AG04449 (cell line): Measurements from ENCODE around the gene TIPARP.

Source experiments
- CTCF ChIA-PET: fragments of 350-600 bp; formaldehyde crosslinking; extraction: SDS; loops from one replicate; lab custom pipeline; 2021; ENCODE audit warnings: antibody characterized with exemption; lab: Yijun Ruan, JAX
- POLR2A ChIA-PET: fragments of 400-600, 350-600 bp; formaldehyde crosslinking; extraction: SDS; loops from one replicate; lab custom pipeline; 2020; ENCODE audit warnings: antibody characterized with exemption, inconsistent platforms; lab: Yijun Ruan, JAX
- DNase-seq: peaks from one replicate; pipeline ENCODE4 v3.0.0-alpha.2; 2010; ENCODE audit warnings: low read depth, low spot score
- H3K4me3 ChIP-seq: 2 replicates; pipeline ENCODE4 v1.5.1; 2011; ENCODE audit warnings: low read depth, mild to moderate bottlenecking, control low read depth, low read length
- CTCF ChIP-seq: IDR thresholded peaks from one replicate; pipeline ENCODE4 v1.5.1; 2011; ENCODE audit warnings: mild to moderate bottlenecking, moderate library complexity, low read length, control low read depth, inconsistent platforms; ENCODE audit not compliant: insufficient read depth; ENCODE audit errors: missing control alignments

Gene TIPARP

GRCh38 chr3:156682501-156682900, 8.1 kb downstream of the TIPARP start:
- POLR2A ChIA-PET: interaction anchor here (0.6 to 1.3 kb wide), 4 partner anchors 18 to 463 kb away, joined by 3 read pairs; no protein-coding TSS in a partner anchor
- TF ChIP-seq CTCF: no peak
- H3K4me3 ChIP-seq: no peak overlapping the region
- DNase-seq: no peak
- CTCF ChIA-PET: interaction anchor here (1.0 to 1.3 kb wide), 3 partner anchors 395 to 400 kb away, joined by 3 to 4 read pairs (median 3); no protein-coding TSS in a partner anchor

- ChIA-PET POLR2A (interaction anchor here (0.6 to 1.3 kb wide), 3 partner anchors 68 to 463 kb away, joined by 3 read pairs; no protein-coding TSS in a partner anchor), CTCF (interaction anchor here (1.0 to 1.3 kb wide), 3 partner anchors 395 to 399 kb away, joined by 3 to 4 read pairs (median 3); no protein-coding TSS in a partner anchor)
- TF ChIP-seq CTCF: no peak
- H3K4me3 ChIP-seq: no peak overlapping the region
- DNase-seq: no peak
Measured at GRCh38 chr3:156682963-156683362, 8.6 kb downstream of the TIPARP start.

- ChIA-PET CTCF (interaction anchor here (1.1 to 2.8 kb wide), 3 partner anchors 12 to 453 kb away, joined by 3 to 8 read pairs (median 7); no protein-coding TSS in a partner anchor), POLR2A (no interaction called here)
- no peak overlapping the region for H3K4me3 ChIP-seq
- TF ChIP-seq CTCF: no peak
- no peak for DNase-seq
Measured at GRCh38 chr3:156685198-156685597, 10.8 kb downstream of the TIPARP start.

- DNase-seq: no peak
- ChIA-PET POLR2A (no interaction called here), CTCF (interaction anchor here (1.7 to 2.8 kb wide), 2 partner anchors 12 to 450 kb away, joined by 7 to 8 read pairs; no protein-coding TSS in a partner anchor)
- no peak for TF ChIP-seq CTCF
- H3K4me3 ChIP-seq: peak overlapping the region; percentile 7
Measured at GRCh38 chr3:156685752-156686151, 11.4 kb downstream of the TIPARP start.

GRCh38 chr3:156687023-156687422, 12.6 kb downstream of the TIPARP start:
- CTCF ChIA-PET: interaction anchor here (2.8 kb wide), 1 partner anchor 449 kb away, joined by 8 read pairs; no protein-coding TSS in a partner anchor
- POLR2A ChIA-PET: no interaction called here
- no peak overlapping the region for H3K4me3 ChIP-seq
- TF ChIP-seq CTCF: no peak
- DNase-seq: no peak

- TF ChIP-seq CTCF: no peak
- DNase-seq: no peak
- ChIA-PET POLR2A (no interaction called here), CTCF (interaction anchor here (1.0 to 2.4 kb wide), 6 partner anchors 7 to 537 kb away, joined by 3 to 16 read pairs (median 4); no protein-coding TSS in a partner anchor)
- no peak overlapping the region for H3K4me3 ChIP-seq
Measured at GRCh38 chr3:156688632-156689452, 14.5 kb downstream of the TIPARP start.
